Frontal cortex (tissue), 4 donors: Measurements from ENCODE around the gene NDE1. TPM values are rescaled to one million over a fixed set of nuclear protein-coding genes. Genes with fewer than 3 reads are reported as not detected.
"Not testable (repeated sequence)": the region's sequence is repeated elsewhere in the genome, so short reads cannot be mapped to it uniquely, and the experiment has no call there.

Source experiments
- DNase-seq, 2 donors: peaks; one replicate each; pipeline ENCODE4 v3.0.0; 2012; ENCODE audit warnings: low spot score in 2 of 2
- FAIRE-seq: peaks from 2 replicates; lab custom pipeline; 2012; peaks lifted over from hg19 to GRCh38; lab: Jason Lieb, UNC
- total RNA-seq: library from RNA; depleted of rRNA; stranded (reverse); fragments of >200 nt; gene quantifications from one replicate; pipeline ENCODE4 v1.2.3, GENCODE V29; 2014
- donor health status: control.
- donor health status: control.
- donor health status: control.

The NDE1 gene
- total RNA-seq, 1 donor from 2014 or later: 4.1 TPM

DNA sequence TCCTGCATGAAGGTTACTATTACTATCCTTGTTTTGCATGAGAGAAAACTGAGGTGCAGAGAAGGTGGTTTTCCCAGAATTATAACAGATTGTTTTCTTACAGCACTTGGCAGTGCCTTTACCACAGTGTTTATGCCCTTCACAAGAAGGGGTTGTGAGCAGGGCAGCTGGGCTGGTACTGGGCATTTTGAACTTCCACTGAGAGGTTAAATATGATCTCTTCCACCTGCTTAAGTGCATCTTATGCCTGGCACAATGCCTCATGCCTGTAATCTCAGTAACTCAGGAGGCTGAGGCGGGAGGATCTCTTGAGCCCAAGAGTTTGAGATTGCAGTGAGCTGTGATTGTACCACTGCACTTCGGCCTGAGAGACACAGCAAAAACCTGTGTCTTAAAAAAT is 36.2 kb downstream of the NDE1 start:
- DNase-seq: no peak
- FAIRE-seq: no peak

DNA sequence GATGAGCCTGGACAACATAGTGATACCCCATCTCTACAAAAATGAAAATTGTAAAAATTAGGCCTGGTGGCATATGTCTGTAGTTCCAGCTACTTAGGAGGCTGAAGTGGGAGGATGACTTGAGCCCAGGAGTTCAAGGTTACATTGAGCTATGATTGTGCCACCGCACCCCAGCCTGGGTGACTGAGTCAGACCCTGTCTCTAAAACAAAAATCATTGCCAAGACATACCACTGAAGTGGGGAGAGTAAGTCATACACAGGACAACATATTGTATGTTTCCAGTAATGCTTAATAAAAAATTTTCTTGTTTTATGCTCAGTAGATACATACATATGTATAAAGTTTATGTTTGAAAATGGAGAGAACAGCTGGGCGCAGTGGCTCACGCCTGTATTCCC is 39.2 kb downstream of the NDE1 start:
- FAIRE-seq (no peak), DNase-seq (no peak)

DNA sequence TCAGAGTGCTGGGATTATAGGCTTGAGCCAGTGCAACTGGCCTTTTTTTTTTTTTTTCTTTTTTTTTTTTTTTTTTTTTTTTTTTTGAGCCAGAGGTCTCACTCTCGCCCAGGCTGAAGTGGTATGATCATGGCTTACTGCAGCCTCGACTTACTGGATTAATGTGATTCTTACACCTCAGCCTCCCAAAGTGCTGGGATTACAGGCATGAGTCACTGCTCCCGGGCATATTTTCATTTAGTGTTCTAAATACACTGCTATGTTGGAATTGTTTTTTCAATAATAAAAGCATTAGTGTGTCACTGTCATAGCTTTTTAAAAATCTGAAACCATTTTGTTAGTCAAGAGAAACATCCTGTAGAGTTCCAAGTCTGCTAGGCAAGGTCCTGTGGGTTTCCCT is 40.3 kb downstream of the NDE1 start:
- no peak for DNase-seq
- FAIRE-seq: no peak

DNA sequence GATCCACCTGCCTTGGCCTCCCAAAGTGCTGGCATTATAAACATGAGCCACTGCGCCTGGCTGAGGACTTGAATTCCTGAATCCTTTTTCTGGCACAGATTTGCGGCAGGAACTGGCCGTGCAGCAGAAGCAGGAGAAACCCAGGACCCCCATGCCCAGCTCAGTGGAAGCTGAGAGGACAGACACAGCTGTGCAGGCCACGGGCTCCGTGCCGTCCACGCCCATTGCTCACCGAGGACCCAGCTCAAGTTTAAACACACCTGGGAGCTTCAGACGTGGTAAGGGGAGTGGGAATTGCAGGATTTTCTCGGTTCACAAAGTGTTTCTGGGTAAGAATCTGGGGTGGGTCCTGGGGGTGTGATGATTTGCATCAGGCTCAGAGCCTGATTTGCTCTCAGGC is 41.0 kb downstream of the NDE1 start:
- FAIRE-seq: no peak

DNA sequence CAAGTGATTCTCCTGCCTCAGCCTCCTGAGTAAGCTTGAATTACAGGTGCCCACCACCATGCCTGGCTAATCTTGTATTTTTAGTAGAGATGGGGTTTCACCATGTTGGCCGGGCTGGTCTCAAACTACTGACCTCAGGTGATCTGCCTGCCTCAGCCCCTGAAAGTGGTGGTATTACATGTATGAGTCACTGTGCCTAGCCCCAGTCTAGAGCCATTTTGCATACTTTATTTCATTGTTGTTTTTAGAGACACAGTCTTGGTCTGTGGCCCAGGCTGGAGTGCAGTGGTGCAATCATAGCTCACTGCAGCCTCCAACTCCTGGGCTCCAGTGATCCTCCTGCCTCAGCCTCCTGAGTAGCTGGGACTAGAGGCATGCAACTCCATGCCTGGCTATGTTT is 42.5 kb downstream of the NDE1 start:
- FAIRE-seq, DNase-seq: not testable (repeated sequence)

More for the DNA sequence above, 41.0 kb downstream of the NDE1 start:
- DNase-seq: no peak

DNA sequence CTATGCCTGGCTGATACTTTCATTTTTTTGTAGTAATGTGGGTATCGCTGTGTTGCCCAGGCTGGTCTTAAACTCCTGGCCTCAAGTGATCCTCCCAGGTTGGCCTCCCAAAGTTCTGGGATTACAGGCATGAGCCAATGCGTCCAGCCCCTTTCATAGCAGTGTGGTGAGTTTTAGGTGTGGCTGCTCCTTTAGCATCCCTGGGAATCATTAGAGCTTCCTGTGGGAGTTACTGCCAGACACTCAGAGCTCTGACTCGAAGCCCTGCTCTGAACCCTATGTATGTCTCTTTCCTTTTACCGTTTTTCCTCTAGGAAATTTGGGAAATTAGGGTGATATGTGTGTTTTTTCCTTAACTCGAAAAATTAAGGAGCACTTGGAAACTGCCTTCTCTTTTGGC is 44.5 kb downstream of the NDE1 start:
- DNase-seq (no peak), FAIRE-seq (no peak)

DNA sequence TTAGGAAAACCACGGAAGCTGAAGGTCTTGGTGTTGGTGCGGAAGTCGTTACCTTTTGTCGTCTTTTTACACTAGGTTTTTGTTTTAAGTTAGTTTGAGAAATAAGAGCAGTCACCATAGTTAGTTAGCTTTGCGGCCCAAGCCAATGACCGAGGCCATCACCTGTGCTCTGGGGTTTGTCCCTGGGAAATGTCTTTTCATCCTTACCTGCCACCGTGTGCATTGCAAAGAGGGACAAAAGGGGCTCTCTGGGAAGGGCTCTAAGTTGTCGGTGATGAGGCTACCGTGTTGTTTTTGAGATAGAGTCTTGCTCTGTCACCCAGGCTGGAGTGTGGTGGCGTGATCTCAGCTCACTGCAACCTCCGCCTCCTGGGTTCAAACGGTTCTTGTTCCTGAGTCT is 49.8 kb downstream of the NDE1 start:
- FAIRE-seq (no peak), DNase-seq (no peak)

DNA sequence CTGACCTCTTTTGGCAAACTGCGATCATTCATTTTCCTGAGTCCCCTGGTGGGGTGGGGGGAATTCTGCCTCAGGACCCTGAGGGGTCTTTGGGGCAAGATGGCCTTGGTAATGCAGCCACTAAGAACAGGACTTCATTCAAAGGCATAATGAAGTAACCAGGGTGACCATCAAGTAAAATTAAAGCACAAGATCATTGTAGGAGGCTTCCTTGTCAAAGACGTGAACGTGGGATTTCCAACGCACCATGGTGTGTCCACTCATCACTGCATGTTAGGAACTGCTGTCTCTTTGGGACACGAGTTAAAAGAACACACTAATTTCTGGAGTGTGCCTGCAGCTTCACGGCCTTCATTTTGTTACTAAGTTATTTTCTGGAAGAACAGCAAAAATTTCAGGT is 51.3 kb downstream of the NDE1 start:
- FAIRE-seq (no peak), DNase-seq (no peak)

DNA sequence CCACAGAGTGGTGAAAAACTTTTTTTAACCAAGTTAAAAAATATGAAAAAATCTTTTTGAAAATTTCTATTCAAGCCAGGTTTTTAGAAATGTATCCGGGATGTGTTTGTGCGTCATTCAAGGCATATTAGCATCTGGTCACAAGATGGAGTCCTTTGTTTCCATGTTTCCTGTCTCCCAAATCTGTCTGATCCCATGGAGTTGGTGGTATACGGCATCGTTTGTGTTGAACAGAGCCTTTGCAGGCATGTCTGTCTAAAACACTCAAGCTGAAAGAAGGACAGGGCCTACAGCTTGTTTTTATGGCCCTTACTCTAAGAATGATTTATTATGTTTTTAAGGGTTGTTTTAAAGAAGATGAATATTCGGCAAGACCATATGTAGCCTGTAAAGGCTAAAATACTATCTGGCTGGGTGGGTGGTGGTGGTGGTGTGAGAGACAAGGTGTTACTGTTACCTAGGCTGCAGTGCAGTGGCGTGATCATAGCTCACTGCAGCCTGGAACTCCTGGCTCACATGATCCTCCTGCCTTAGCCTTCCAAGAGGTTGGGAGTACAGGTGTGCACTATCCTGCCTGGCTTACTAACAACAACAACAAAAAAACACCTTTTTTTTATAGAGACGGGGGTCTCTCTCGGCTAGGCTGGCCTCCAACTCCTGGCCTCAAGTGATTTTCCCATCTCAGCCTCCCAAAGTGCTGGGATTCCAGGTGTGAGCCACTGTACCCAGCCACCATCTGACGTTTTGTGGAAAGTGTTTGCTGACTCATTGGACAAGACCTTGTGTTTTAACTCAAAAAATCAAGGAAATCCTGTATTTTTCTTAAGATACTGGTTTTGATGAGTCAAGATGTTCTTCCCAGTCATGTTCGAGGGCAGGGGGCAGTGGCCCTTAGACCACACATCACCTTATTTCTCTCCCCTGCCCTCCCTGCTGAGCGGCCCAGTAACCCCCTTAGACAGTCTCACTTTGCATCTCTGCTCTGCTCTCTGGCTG is 52.2 kb downstream of the NDE1 start:
- no peak for DNase-seq
- no peak for FAIRE-seq

DNA sequence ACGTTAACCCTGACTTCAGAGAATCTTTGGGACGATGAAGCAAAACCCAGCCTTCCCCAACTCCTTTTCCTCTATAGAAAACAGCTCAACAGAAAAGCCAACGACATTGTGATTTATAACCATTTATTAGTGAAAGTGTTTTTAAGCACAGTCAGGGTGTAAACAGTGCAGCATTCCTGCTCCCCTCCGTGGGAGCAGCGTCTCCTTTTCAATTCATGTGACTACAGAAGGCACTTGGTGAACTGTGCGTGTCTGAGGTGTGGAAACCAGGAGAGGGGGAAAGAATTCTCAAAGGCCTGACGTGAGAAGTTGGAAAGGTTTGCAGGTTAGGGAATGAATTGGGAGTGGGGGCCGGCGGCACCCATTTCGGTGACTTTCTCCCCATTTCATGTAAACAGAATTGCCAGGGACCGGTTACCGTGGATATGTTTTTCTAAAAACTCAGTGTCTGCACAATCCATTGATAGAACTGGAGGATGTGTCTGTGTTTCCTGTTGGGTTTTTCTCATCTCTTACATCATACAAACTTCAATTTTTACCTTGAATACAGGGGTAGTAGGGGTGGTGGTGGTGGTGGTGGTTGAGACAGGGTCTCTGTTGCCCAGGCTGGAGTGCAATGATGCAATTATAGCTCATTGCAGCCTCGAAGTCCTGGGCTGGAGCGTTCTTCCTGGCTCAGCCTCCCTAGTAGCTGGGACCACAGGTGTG is 53.1 kb downstream of the NDE1 start:
- DNase-seq: no peak
- FAIRE-seq: no peak

DNA sequence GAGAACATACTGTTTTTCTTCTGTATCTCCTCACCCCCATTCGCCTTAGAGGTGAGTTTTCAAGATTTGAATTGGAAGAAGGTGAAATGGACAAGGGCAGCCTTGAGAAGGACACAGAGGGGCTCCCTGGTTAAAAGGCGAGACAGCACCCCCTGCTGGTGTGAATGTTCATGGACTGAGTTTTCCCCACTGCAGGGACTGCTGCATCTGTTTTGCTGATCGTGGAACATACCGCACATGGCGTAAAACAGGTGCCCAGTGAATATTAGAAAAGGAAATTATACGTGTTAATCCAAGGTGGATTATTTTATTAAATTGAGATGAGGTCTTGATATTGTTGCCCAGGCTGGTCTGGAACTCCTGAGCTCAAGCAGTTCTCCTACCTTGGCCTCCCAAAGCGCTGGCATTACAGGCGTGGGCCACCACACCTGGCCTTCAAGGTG is 54.5 kb downstream of the NDE1 start:
- FAIRE-seq: no peak
- peak; percentile 70 to 72 for DNase-seq

DNA sequence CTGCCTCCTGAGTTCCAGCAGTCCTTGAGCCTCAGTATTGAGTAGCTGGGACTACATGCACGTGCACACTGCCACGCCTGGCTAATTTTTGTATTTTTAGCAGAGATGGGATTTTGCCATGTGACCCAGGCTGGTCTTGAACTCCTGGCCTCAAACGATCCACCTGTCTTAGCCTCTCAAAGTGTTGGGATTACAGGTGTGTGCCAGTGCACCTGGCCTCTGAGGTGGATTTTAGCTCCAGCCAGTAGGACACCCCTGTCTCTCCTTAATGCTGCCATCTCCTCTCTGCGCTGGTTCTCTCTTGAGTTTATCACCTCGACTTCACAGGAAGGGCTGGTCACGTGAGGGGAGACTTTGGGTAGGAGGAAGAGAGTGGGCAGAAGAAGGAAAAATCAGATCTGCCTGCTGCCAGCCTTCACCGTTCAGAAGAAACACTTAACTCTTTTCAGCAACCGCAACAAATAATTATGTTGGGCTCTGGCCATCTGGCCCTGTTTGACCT is 55.1 kb downstream of the NDE1 start:
- FAIRE-seq: no peak

DNA sequence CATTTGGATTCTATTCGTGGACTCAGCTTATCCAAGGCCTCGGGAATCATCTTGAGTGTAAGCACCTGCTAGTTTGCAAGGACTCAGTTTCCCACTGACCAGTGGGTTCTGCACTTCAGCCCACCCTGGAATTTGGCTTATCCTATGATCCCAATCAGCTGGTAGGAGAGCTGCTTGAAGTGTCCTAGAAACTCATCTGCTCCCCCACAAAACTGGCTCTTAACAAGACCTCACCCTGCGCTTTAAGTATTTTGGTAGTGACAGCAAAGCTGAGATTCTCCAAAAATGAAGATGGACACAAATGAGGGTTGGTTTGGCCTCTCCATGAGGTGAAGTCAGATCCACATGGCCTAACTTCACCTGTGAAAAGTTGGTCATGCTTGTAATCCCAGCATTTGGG is 57.3 kb downstream of the NDE1 start:
- DNase-seq: no peak
- no peak for FAIRE-seq

More for the DNA sequence above, 55.1 kb downstream of the NDE1 start:
- DNase-seq: no peak

DNA sequence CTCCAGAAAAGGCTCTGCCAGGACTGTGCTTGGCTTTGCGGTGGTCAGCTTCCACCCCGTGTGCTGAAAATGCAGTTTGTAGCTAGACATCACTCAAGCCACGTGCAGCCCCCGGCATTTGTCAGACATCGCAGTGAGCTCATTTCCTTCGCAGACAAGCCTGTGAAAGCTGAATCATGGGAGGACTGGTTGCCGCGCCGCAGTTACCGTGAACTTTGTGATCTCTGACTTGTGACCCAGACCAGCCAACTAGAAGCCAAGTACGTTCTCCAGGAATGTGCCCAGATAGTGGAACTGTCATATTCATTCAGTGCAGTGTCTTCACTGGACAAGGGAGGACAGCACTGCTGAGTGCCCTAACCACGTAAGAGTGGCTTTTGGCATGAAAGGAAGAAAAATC is 58.1 kb downstream of the NDE1 start:
- no peak for DNase-seq
- no peak for FAIRE-seq

DNA sequence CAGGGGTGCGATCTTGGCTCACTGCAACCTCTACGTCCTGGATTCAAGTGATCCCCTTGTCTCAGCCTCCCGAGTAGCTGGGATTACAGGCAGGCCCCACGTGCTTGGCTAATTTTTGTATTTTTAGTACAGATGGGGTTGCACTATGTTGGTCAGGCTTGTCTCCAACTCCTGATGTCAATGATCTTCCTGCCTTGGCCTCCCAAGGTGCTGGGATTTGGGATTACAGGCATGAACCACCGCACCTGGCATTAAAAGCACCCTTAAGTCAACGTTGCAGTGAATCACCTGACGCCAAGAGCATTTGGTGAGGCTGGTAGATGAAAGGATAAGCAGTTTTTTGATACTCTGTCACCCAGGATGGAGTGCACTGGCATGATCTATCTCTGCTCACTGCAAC is 59.0 kb downstream of the NDE1 start:
- no peak for FAIRE-seq
- DNase-seq: no peak

DNA sequence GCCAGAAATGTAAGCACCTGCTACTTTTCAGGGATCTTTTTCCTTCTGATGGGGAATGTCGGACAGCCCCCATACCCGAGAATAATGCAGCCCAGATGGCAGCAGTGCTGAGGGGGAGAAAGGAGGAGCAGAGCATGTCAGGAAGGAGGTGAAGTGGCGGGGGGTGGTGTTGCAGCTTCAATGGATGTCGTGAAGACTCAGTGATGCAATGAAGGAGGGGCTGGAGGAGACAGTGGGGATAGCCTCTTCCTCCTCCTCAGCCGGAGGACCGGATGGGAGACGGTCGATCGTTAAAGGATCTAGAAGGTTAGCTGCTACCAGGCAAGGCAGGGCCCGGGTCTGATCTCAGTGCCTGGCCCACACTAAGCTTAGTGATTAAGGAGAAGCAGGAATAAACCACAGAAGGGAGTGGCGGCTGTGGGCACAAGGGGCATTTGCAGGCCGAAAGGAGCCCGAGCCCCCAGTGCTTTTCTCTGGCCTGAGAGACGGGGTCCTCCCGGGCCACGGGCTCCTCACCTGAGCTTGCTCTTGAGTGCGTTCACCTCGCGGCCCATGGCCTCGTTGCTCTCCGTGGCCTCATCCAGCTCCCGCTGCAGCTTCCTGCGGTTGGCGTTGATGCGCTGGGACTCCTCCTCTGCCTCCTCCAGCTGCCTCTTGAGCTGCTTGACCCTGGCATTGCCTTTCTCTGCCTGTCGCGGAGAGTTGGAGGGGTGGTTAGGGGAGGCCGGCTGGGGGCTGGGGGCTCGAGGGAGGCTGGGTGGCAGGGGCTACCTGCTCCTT is 64.5 kb downstream of the NDE1 start:
- DNase-seq: no peak
- FAIRE-seq: no peak

DNA sequence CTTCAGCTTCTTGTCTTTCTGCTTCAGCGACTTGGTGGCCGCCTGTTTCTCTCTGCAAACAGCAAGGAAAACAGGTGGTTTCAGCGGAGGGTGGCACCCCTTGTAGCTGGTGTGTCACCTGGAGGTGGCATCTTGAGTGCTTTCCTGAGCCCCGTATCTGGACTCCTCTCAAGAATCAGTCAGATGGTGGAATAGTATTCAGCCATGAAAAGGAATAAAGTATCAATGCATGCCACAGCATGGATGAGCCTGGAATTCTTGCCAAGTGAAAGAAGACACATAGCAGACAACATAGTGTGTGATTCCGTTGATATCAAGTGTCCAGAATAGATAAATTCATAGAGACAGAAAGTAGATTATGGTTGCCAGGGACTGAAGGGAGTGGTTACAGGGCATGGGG is 65.2 kb downstream of the NDE1 start:
- FAIRE-seq: no peak
- no peak for DNase-seq

DNA sequence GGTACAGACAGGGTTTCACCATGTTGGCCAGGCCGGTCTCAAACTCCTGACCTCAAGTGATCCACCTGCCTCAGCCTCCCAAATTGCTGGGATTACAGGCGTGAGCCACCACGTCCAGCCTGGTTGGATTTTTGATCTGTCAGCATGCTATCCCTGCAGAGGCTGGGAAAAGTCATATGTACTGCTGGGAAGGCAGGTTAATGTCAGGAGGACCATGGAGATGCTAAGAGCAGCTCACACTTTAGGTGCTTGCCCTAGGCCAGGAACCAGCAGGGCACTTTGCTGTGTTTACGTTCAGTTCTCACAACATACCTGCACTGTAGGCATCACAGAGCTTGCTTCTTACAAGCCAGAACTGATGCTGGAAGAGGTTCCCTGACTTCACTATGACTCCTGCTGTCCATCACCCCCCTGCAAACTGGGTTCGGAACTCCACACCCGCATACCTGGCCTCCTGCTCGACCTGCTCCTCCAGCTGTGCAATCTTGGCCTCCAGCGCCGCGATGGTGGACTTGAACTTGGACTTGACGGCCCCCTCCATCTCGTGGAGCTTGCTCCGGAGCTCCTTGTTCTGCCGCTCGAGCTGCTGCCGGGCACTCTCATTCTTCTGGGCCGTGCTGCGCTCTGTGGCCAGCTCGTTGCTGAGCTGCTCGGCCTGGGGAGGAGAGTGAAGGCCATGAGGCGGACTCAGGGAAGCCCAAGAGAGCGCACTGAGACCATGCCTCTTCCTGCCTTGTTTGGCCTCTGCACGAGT is 66.8 kb downstream of the NDE1 start:
- no peak for FAIRE-seq

DNA sequence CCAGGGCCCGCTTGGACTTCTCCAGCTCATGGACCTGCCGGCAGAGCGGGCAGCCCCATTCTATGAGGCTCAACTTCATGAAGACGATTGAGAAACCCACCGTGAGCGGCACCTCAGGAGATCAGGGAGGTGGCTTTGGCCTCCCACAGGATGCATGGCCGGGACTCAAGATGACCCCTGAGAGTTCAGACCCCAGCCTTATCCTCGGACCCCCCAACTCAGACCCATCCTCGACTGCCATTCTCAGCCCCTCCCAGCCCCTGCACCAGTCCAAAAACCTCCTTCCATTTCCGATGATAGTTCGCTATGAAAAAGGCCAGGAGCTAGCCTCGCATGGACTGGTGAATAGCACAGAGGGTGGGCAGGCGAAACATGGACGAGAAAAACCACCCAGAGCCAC is 71.0 kb downstream of the NDE1 start:
- FAIRE-seq: no peak
- no peak for DNase-seq

More for the DNA sequence above, 66.8 kb downstream of the NDE1 start:
- no peak for DNase-seq
